ENCODE measurements around the gene TERC. TPM values are rescaled to one million over a fixed set of nuclear protein-coding genes. Genes with fewer than 3 reads are reported as not detected.

Gene TERC
- total RNA-seq, 1 donor from 2014 or later, result 6.4 TPM

GRCh38 chr3:169760479-169760878 lies 4.4 kb downstream of the TERC start:
- H3K27ac Mint-ChIP-seq (ENCODE audit: unreplicated experiment), result no peak overlapping the region
- no peak for TF ChIP-seq CTCF (IDR thresholded peaks at IDR 0.05; ENCODE audit: partially characterized antibody, unreplicated experiment)
- no peak overlapping the region for H3K4me3 Mint-ChIP-seq (ENCODE audit: unreplicated experiment)
- H3K27me3 Mint-ChIP-seq (ENCODE audit: unreplicated experiment), result peaks cover 6% of the 10 kb centered on the region
- DNase-seq, result no peak
- peaks cover 7% of the 10 kb centered on the region for H3K4me1 Mint-ChIP-seq (ENCODE audit: low read depth, unreplicated experiment)
- H3K9me3 Mint-ChIP-seq (ENCODE audit: unreplicated experiment), result peaks cover 8% of the 10 kb centered on the region
- peaks cover 4% of the 10 kb centered on the region for H3K36me3 Mint-ChIP-seq (ENCODE audit: unreplicated experiment)

GRCh38 chr3:169759256-169759655 lies 5.6 kb downstream of the TERC start:
- Mint-ChIP-seq H3K27ac (ENCODE audit: unreplicated experiment) (no peak overlapping the region), H3K4me3 (ENCODE audit: unreplicated experiment) (no peak overlapping the region), H3K9me3 (ENCODE audit: unreplicated experiment) (peaks cover 4% of the 10 kb centered on the region), H3K4me1 (ENCODE audit: low read depth, unreplicated experiment) (peaks cover 4% of the 10 kb centered on the region), H3K36me3 (ENCODE audit: unreplicated experiment) (peaks cover 3% of the 10 kb centered on the region), H3K27me3 (ENCODE audit: unreplicated experiment) (peaks cover 2% of the 10 kb centered on the region)
- TF ChIP-seq CTCF (IDR thresholded peaks at IDR 0.05; ENCODE audit: partially characterized antibody, unreplicated experiment), result no peak
- DNase-seq, result no peak

GRCh38 chr3:169758359-169758994 lies 6.4 kb downstream of the TERC start:
- no peak for TF ChIP-seq CTCF (IDR thresholded peaks at IDR 0.05; ENCODE audit: partially characterized antibody, unreplicated experiment)
- no peak for DNase-seq
- no peaks in the 10 kb centered on the region for H3K27me3 Mint-ChIP-seq (ENCODE audit: unreplicated experiment)
- no peak overlapping the region for H3K27ac Mint-ChIP-seq (ENCODE audit: unreplicated experiment)
- H3K4me3 Mint-ChIP-seq (ENCODE audit: unreplicated experiment), result no peak overlapping the region
- H3K9me3 Mint-ChIP-seq (ENCODE audit: unreplicated experiment), result peaks cover 2% of the 10 kb centered on the region
- no peaks in the 10 kb centered on the region for H3K36me3 Mint-ChIP-seq (ENCODE audit: unreplicated experiment)
- H3K4me1 Mint-ChIP-seq (ENCODE audit: low read depth, unreplicated experiment), result peaks cover 4% of the 10 kb centered on the region

GRCh38 chr3:169755488-169755887 lies 9.4 kb downstream of the TERC start:
- H3K27ac Mint-ChIP-seq (ENCODE audit: unreplicated experiment), result no peak overlapping the region
- DNase-seq, result no peak
- no peaks in the 10 kb centered on the region for H3K36me3 Mint-ChIP-seq (ENCODE audit: unreplicated experiment)
- no peak overlapping the region for H3K4me3 Mint-ChIP-seq (ENCODE audit: unreplicated experiment)
- no peak for TF ChIP-seq CTCF (IDR thresholded peaks at IDR 0.05; ENCODE audit: partially characterized antibody, unreplicated experiment)
- no peaks in the 10 kb centered on the region for H3K9me3 Mint-ChIP-seq (ENCODE audit: unreplicated experiment)
- H3K4me1 Mint-ChIP-seq (ENCODE audit: low read depth, unreplicated experiment), result no peaks in the 10 kb centered on the region
- H3K27me3 Mint-ChIP-seq (ENCODE audit: unreplicated experiment), result no peaks in the 10 kb centered on the region

GRCh38 chr3:169754711-169755110 lies 10.1 kb downstream of the TERC start:
- Mint-ChIP-seq H3K36me3 (ENCODE audit: unreplicated experiment) (no peaks in the 10 kb centered on the region), H3K4me1 (ENCODE audit: low read depth, unreplicated experiment) (no peaks in the 10 kb centered on the region), H3K4me3 (ENCODE audit: unreplicated experiment) (no peak overlapping the region), H3K27me3 (ENCODE audit: unreplicated experiment) (no peaks in the 10 kb centered on the region), H3K9me3 (ENCODE audit: unreplicated experiment) (no peaks in the 10 kb centered on the region), H3K27ac (ENCODE audit: unreplicated experiment) (no peak overlapping the region)
- TF ChIP-seq CTCF (IDR thresholded peaks at IDR 0.05; ENCODE audit: partially characterized antibody, unreplicated experiment), result no peak
- no peak for DNase-seq

All from glutamatergic neuron (in vitro differentiated cells).